CD4-positive, alpha-beta T cell treated with Interleukin-10 for 1 hour (primary cell): ENCODE results near the gene MROH2A.

Experiments used
- DNase-seq: peaks from one replicate; pipeline ENCODE4 v3.0.0-alpha.2; 2020

The MROH2A gene

DNA sequence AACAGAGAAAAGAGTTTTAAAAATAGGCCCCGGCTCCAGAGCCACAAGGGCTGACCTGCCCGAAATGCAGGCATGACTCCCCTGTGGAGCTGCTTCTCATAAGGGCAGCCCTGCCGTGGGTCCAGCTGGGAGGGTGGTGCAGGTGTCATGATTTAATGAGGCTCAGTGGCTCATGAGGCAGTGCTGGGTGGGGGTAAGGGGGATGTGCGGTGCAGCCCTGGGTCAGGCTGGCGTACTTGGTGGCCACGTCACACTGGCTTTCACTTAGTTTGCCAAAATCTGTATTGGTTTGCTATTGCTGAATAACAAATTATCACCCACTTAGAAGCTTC is 42.6 kb downstream of the MROH2A start:
- no peak for DNase-seq

DNA sequence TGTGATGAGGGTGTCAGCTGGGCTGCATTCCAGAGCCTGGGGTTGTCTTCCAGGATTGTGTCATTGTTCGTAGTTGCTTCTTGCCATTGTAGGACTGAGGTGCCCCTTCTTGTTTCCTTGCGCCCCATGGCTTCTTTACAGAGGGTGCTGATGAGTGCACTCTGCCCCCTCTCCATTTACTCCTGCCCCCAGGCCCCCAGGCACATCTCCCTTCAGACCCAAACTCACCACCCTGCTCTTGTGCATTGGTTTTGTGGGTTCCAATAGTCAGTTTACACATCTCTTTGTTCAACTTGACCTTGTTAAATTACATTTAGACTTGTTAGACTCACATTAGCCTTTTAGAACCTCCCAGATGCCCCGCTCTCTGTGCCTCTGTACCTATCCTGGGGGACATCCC is 43.1 kb downstream of the MROH2A start:
- DNase-seq = no peak

DNA sequence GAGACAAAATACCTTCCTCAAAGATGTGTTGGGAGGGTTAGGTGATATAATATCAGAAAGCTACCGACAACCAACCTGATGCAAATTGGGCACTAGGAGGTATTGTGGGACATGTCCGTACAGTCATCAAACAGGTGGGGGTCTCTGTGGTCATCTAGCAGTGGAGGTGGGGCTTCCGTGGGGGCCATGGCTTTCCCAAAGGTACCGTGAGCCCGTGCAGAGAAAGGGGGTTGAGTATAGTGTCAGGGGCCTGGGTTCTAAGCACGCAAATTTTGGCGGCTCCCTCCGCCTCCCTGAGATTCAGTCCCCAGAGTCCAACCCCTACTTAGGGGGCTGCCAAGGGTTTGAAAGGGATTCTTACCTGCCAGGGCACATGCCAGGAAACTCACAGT is 43.6 kb downstream of the MROH2A start:
- DNase-seq = no peak

DNA sequence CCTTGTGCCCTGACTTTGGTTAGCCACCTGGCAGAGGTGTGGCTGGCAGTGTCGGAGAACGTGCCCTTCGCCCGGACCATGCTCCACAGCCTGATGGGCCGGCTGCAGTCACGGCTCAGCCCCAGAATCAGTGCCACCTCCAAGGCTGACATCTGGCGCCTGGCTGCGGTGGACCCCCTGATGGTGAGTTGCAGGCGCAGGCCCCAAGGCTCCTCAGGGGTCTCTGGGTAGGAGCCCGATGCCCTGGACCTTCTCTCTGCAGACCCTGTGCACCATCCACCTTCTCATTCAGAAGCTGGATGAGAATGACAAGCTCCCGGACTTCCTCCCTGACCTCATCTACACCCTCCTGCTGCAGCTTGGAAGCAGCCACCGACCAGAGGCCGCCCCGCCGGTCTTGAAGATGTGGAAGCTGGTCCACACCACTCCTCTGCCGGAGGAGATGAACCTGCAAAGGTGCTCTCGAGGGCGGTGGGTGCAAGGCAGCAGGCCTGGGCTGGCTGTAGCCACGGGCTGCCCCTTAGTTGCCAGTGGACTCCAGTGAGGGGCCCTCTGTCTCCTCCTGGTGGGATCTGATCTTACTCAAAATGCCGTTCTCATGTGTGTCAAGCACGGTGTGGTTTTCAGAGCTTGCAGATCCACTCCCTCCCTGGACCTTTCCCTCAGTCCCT is 44.1 kb downstream of the MROH2A start:
- DNase-seq = no peak

DNA sequence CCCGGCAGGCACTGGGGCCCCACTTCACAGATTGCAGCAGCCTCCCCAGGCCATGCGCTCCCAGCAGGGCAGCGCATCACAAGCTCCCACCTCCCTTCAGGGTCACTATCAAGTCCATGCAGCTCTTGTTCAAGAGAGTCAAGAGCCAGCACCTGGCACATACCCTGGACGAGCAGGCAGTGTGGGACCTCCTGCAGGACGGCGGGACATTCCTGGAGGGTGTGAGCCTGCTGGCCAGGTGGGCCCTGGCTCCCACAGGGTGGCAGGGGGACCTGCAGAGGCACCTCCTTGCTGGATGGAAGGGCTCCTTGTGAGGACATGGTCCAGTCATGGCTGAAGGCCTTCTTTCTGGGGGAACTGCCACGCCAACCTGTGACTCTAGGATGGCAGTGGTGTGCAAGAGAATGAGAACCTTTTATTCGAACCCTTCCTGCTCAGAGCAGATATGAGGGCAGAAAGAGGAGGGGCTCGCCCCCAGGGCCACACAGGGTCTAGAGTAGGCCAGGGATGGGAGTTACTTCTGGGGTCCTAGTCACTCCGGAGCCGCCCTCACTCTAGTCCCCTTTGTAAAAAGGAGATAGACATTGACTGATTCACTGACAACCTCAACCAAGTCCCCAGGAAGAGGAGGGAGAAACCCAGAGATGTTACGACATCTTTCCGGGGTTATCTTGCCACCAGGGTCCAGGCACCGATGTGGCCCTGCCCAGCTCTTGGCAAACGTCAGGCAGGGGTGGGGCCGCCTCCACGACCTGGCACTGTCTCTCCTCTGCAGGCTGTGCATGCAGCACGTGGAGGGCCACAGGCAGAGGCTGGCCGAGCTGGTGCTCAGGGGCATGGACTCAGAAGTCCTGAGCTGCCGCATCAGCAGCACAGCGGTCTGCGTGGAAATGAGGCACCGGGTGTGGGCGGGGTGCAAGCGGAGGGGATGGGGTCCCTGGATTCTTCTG is 44.9 kb downstream of the MROH2A start:
- DNase-seq = no peak

DNA sequence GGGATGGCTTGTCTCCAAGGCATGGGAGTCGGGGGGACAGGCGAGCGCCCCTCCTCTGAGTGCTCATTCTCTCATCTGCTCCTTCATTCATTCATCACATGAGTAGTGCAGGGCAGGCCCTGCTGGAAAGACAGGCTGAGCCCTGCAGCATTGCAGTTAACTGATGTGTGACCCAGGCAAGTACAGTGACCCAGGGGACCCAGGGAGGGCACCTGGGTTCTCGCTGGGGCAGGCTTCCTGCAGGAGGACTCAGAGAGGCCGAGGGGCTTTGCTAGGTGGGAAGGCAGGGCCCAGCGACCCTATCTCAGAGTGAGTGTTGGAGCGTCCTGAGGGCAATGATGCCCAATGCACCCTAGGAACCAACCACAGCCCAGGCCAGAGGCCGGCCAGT is 45.6 kb downstream of the MROH2A start:
- no peak for DNase-seq

DNA sequence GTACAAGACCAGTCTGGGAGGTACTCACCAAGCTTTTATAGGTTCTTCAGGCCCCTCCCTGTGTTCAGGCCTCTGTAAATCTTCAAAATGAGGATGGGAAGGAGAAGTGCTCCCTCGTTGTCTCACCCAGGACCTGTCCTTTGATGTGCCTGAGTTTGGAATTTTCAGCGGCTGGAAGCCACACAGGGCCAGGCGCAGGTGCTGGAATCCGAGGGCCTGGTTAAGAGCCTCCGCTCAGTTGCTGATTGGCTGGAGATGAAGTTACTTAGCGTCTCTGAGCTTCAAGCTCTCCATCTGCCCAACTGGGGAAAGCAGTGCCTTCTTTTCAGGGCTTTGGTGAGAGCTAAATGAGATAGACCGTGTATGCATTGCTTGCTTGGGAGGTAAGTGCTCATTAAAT is 46.2 kb downstream of the MROH2A start:
- no peak for DNase-seq

DNA sequence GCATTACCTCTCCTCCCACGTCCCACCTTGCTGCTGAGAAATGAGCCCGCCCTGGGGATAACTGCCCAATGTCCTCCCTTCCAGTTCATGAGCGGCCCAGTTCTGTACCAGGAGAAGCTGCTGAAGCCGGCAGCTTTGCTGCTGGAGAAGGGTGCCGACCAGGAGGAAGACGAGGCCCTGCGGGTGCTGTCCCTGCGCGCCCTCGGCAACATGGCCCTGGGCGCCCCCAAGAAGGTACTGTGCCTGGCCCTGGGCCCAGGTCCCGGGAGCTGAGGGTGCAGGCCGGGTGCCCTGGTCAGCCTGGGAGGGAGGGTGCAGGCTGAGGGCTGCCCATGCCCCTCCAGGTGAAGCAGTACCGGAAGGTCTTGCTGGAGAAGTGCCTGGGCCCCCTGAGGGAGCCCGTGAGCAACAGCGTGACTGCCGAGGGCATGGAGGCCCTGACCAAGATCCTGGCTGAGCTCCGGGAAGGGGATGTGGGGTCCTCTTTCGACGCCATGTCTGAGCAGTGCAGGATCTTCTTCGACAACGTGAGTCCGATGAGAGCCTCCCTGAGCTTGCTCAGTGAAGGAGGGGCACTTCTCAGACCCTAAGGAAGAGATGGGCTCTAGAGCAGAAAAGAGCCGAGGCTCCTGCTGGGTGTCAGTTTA is 50.5 kb downstream of the MROH2A start:
- no peak for DNase-seq

DNA sequence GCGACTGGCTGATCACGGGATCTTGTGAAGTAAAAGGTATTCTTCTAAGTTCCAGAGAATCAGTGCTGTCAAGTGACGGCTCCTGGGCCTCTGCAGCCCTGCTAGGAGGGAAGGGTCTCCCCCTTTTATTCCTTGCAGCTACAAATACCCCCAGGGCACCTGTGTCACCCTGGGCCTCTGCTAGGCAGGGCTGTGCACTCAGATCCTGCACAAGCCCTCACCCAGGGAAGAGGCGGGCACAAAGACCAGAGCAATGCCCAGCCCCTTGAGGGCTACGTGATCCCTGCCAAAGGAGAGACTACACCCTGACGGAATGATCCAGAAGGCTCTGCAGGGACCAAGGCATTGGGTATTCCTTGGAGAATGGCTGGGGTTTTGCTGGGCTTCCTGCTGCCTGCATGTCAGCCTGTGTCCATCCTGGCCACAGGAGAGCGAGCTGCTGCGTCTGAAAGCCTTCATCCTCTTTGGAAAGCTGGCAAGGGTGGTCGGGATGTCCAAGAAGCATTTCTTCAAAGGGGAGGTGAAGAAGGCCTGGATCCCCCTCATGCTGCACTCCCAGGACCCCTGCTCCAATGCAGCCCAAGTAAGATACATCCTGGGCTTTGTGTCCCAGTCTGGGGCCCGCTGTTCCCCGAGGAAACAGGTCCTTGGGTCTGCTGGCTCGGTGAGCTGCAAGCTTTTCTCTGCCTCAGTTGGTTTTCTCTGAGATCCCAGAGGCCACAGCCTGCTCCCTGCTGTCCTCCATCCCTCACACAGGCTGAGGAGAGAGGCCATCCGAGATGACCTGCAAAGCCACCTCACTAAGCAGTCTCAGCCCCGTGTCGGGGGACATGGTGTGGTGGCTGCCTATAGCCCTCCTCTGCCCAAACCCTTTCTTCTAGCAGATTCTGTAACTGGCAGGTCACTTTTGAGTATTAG is 51.3 kb downstream of the MROH2A start:
- no peak for DNase-seq

DNA sequence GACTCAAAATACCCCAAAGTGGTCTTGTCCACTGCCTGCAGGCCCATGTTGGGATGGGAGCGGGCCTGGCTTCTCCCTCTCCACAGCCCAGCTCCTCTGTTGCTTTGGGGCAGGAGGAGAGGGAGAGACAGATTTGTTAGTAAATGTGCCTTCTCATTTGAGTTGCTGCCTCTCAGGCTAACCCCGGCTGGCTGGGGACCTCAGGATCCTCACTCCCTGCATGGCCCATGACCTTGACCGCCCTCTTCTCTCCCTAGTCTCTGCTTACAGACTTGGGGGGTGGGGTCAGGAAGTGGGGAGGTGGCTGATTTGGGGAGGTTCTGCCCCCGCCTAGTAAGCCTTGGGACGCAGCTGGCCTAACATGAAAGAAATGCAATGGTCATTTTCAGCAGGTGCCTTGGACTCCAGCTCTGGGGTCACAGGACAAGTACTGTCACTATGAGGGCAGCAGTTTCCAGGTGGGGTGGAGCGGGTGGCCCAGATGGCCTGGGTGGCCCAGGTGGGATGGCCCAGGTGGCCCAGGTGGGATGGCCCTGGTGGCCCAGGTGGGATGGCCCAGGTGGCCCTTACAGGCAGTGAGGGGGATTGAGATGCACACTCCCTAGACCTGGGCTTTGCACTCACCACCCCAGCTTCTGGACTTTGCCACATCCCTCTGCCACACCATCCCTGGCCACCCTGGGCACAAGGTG is 52.1 kb downstream of the MROH2A start:
- no peak for DNase-seq

DNA sequence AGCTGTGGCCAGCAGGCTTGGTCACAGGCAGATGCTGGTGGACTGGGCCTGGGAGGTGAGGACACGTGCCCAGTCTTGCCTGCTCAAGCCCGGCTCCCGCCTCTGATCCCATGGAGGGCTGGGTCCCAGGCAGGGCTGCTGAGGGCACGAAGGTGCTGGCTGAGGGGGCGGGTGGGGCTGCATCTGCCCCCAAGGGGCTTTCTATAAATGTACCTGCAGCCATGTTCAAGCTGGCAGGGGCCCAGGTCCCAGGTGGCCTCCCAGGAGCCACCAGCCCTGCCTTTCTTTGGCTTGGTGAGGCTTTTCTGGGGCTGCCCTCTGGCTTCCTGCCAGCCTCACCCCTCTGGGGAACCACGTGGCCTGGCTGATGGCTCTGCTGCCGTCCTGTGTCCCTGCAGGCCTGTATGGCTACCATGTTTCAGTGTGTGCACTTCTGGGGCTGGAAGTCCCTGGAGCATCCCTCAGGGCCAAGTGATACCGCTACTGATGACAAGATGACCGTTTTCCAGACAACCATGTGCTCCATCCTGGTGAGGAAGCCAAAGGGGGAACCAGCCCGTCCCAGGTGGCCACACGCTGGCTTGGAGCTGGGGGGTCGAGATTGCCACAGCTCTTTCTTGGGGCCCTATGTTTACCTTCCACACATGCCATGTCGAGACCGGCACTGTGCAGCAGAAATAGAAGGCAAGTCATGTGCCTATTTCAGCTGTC is 53.0 kb downstream of the MROH2A start:
- no peak for DNase-seq

DNA sequence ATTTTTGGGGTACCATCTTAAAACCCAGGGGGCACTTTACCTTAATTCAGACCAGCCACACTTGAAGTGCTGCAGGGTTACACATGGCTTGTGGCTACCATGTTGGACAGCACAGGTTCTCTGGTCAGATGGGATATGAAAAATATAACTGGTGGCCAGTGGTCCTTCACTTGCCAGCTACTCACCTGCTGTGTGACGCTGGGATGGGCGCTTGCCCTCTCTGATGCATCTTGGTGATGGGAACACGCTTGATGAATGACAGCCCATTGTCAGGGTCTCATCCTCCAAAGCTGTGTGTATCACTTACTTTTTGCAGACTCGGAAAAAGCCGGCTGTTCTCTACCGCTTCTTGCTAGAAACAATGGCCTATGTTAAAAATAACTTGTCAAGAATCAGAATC is 53.7 kb downstream of the MROH2A start:
- DNase-seq = no peak

DNA sequence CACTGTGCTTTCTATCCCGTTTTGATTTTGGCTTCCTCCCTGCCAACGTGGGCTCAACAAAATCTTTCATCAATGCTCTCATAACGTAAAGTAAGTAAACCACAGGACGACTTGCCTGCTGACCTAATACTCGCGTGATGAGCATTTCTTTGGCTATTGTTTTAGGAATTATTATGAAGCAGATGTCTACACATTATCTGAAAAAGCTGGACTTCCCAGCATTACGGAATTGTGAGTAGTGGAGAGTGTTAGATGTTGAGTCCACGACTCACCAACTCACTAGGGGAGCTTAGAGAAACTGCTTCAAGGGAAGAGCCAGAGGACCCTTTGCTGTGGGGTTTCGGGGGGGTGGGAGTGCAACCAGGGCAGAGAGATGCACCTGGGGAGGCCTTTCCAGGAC is 54.3 kb downstream of the MROH2A start:
- DNase-seq = no peak

DNA sequence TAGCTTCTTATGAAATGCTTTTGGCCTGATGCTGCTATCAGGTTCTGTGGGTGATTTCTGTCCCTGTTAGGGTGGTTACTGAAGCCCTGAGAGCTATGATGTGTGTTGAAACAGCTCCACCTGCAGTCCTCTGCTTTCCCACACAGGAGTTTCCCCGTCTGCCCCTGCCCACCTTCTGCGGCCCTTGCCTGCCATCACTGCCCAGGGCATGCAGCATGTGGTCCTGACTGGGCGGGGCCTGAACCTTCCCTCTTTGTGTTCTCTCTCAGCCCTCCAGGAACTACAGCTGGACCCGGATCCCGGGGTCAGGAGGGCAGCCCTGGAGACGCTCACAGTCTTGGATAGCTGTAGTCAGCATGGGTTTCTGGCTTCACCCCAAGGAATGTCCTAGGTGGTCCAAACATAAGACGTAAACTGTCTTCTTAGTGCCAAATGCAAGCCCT is 54.8 kb downstream of the MROH2A start:
- no peak for DNase-seq

DNA sequence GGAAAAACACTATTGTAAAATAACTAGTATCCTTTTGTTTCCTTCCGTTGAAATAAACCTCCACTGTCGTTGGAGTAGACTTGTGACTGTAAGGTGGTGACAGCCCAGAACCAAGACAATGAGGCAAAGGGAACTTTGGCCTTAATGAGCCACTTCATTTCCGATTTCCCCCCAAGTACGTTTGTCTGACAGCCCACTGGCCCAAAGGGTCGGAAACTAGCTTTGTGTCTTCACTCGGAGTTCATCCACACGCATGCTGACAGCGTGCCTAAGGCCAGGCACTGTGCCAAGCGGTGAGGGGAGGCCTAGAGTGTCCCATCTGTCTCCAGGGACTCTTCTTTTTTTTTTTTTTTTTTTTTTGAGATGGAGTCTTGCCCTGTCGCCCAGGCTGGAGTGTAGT is 55.2 kb downstream of the MROH2A start:
- DNase-seq = no peak

DNA sequence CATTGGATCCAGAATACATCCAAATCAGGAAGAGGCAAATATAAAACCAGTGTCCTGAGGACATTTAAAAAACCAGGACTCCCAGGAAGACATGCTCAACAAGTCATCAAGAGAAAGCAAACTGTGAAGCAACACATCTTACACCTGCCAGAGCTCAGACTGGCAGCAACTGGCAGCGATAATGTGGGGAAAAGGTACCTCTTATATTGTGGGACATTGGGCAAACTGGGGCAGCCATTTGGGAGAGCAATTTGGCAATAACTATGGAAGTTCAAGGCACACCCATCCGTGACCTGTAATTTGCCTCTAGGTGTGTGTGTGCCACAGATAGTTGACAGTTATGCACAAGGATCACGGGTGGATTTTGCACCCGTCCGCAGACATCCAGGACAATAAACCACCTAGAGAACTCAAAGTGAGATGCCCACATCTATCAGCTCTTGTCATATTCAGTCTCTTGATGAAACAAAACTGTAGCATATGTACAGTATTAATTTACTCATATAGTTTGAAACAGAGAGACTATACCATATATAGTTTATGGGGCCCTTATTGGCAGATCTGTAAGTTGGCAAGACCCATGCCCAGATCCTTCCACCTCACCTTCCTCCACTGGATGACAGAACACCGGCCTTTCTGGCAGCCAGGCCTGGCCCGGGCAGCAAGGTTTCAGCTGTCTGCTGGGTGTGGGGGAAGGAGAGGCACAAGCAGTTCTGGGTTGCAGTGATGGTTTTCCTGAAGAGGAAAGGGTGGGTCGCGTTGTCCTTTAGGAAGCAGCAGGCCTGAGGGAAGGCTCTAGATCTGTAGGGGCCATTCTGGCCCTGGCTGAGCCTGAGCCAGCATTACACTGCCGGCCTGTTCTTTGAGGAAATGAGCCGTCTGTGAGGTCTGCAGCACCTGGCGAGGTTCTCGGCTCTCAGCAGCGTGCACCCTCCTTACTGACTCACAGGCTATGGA is 57.4 kb downstream of the MROH2A start:
- DNase-seq = no peak

DNA sequence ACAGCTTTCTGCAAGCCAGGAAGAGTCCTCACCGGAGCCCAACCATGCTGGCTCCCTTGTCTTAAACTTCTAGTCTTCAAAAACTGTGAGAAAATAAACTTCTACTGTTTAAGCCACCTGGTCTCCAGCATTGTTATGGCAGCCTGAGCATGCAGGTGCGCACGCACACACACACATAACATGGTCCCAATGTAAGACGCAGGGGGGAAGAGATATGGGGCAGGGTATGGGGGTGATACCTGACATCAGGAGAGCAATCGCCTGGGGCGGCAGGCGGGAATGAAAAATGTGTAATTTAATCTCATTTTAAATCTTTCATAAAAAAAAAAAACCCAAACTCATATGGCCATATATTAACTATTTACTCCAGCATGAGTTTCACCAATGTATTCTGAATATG is 58.2 kb downstream of the MROH2A start:
- DNase-seq = no peak

DNA sequence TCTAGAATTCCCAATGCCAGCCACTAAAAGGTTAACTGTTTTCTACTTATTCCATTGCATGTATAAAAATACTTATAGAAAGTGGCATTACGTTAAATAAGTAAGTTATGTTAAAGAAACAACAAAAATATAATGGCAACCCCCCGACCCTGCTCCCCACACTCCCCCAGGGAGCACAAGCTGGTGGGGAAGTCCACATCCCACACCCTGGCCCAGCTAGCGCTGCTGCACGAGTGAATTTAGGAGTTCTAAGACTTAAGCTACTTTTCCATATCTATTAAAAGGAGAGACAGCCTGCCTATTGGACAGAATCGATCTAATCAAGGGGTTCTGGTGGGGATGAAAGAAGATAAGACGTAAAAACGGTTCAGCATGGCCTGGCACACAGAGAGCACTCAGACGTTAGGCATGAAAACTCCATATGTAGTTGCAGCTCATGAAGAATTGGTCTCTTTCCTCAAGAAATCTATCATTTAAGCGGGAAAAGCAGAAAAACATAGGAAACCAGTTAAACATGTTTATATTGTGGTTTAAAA is 59.6 kb downstream of the MROH2A start:
- no peak for DNase-seq

DNA sequence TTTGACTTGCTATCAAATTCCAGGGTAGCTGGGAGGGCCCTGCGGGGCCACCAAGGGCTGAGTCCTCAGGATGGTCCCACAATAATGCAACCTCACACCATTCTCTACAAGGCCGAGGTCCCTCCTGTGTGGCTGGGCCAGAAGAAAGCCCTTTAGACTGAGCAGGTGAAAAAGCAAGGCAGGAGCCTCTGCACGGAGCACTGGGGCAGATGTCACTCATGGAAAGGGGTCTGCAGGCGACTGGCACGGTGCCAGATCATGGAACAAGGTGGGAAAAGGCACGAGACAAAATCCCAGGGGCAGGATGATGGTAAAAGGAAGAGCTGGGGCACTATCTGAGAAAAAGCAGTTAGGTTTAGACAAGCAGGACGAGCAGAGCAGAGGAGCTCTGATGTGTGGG is 60.1 kb downstream of the MROH2A start:
- no peak for DNase-seq
